Stimulated activated CD4-positive, alpha-beta T cell treated with anti-CD3 and anti-CD28 coated beads, Interleukin-2, amount 100 ng/mL, for 24 hours (primary cell): ENCODE measurements around the gene OR13D1.
"Not testable (repeated sequence)": the region's sequence is repeated elsewhere in the genome, so short reads cannot be mapped to it uniquely, and the experiment has no call there.

Experiments
- DNase-seq, 2 donors: peaks; one replicate each; pipeline ENCODE4 v3.0.0-alpha.2; 2020

OR13D1 gene

GRCh38 chr9:104694218-104694617 lies at the start of gene OR13D1:
Gene OR13D1, plus strand, starts transcription at chr9:104694518. Its CDS starts 0 bp downstream, at chr9:104694518.
- no peak for DNase-seq

- no peak for DNase-seq
Measured at GRCh38 chr9:104658496-104659195, 35.7 kb upstream of the OR13D1 start.

- DNase-seq, result no peak
Measured at GRCh38 chr9:104675611-104676010, 18.7 kb upstream of the OR13D1 start.

- no peak for DNase-seq
Measured at GRCh38 chr9:104682642-104683041, 11.7 kb upstream of the OR13D1 start.

GRCh38 chr9:104686081-104686480 lies 8.2 kb upstream of the OR13D1 start:
- no peak for DNase-seq

- DNase-seq, result no peak
Measured at GRCh38 chr9:104700306-104700705, 6.0 kb downstream of the OR13D1 start.

- not testable (repeated sequence) for DNase-seq
Measured at GRCh38 chr9:104708737-104709136, 14.4 kb downstream of the OR13D1 start.

GRCh38 chr9:104711604-104712003 lies 17.3 kb downstream of the OR13D1 start:
- no peak for DNase-seq

GRCh38 chr9:104725014-104725413 lies 30.7 kb downstream of the OR13D1 start:
- DNase-seq, result no peak

- DNase-seq, result no peak
Measured at GRCh38 chr9:104738452-104738851, 44.1 kb downstream of the OR13D1 start.

GRCh38 chr9:104740621-104741020 lies 46.3 kb downstream of the OR13D1 start:
- DNase-seq, result no peak

- DNase-seq, result peak in 1 of 2 donors; percentile 26
Measured at GRCh38 chr9:104743376-104743985, 49.2 kb downstream of the OR13D1 start.
